PC-9 (cell line): ENCODE results near the gene PDIA6.
"Not testable (repeated sequence)": the region's sequence is repeated elsewhere in the genome, so short reads cannot be mapped to it uniquely, and the experiment has no call there.

Experiments used
- EZH2 ChIP-seq: fragments of 200-600 bp; sonication (generic); IDR thresholded peaks from 2 replicates; pipeline ENCODE4 v1.8.0; 2017; ENCODE audit warnings: antibody characterized with exemption, low read depth
- TF ChIP-seq, protein P1 (sequence below): fragments of 200-600 bp; sonication (generic); conservative IDR thresholded peaks from 2 replicates; pipeline ENCODE4 v1.6.1; 2017; ENCODE audit warnings: mixed run types, antibody characterized with exemption, mild to moderate bottlenecking, moderate library complexity

DNA sequence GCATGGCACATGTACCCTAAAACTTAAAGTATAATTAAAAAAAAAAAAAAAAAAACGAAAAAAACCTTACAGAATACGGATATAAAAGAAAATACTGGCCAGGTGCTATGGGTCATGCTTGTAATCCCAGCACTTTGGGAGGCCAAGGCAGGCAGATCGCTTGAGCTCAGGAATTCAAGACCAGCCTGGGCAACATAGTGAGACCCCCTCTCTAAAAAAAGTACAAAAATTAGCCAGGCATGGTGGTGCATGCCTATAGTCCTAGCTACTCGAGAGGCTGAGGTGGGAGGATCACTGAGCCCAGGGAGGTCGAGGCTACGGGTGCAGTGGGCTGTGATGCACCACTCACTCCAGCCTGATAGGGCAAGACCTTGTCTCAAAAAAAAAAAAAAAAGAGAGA lies 6.6 kb downstream of the PDIA6 start:
- TF ChIP-seq, protein P1, sequence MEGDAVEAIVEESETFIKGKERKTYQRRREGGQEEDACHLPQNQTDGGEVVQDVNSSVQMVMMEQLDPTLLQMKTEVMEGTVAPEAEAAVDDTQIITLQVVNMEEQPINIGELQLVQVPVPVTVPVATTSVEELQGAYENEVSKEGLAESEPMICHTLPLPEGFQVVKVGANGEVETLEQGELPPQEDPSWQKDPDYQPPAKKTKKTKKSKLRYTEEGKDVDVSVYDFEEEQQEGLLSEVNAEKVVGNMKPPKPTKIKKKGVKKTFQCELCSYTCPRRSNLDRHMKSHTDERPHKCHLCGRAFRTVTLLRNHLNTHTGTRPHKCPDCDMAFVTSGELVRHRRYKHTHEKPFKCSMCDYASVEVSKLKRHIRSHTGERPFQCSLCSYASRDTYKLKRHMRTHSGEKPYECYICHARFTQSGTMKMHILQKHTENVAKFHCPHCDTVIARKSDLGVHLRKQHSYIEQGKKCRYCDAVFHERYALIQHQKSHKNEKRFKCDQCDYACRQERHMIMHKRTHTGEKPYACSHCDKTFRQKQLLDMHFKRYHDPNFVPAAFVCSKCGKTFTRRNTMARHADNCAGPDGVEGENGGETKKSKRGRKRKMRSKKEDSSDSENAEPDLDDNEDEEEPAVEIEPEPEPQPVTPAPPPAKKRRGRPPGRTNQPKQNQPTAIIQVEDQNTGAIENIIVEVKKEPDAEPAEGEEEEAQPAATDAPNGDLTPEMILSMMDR: not testable (repeated sequence)
- not testable (repeated sequence) for TF ChIP-seq EZH2
